HL-60 (cell line): ENCODE results near the gene ZGLP1.

Source experiments
- DNase-seq, 2 experiments: peaks; one replicate each; pipeline ENCODE4 v3.0.0-alpha.2; 2010 to 2020; ENCODE audit warnings: low read depth in 1 of 2, low spot score in 1 of 2
- H3K27ac ChIP-seq: fragments of 250-450 bp; sonication (Bioruptor Pico); replicated peaks from 2 replicates; pipeline ENCODE4 v1.5.1; 2020; ENCODE audit warnings: mild to moderate bottlenecking, moderate library complexity
- H3K27me3 ChIP-seq: fragments of 250-450 bp; sonication (Bioruptor Pico); 2 replicates; pipeline ENCODE4 v1.5.1; 2021; ENCODE audit warnings: mild to moderate bottlenecking, moderate library complexity; ENCODE audit not compliant: insufficient read depth, poor library complexity, severe bottlenecking
- H3K4me3 ChIP-seq: replicated peaks from 2 replicates; pipeline ENCODE4 v1.5.1; 2011; ENCODE audit warnings: mild to moderate bottlenecking, control low read depth, low read length; ENCODE audit not compliant: insufficient read depth
- GABPA ChIP-seq: IDR thresholded peaks from 2 replicates; pipeline ENCODE4 v1.6.1; 2012; ENCODE audit warnings: low read depth
- POLR2AphosphoS5 ChIP-seq: IDR thresholded peaks from 2 replicates; pipeline ENCODE4 v1.6.1; 2012; ENCODE audit warnings: low read depth
- SPI1 ChIP-seq: IDR thresholded peaks from 2 replicates; pipeline ENCODE4 v1.6.1; 2012; ENCODE audit warnings: low read depth, mild to moderate bottlenecking, borderline replicate concordance
- TF ChIP-seq, protein P1 (sequence below): IDR thresholded peaks from 2 replicates; pipeline ENCODE4 v1.6.1; 2012; ENCODE audit warnings: low read depth; ENCODE audit not compliant: insufficient replicate concordance
- TF ChIP-seq, protein P2 (sequence below): IDR thresholded peaks from one replicate; pipeline ENCODE4 v1.5.1; 2011; ENCODE audit warnings: low read length, control low read depth, inconsistent platforms; ENCODE audit not compliant: insufficient read depth

ZGLP1 gene

GRCh38 chr19:10258080-10258710 lies 51.4 kb downstream of the ZGLP1 start:
- no peak overlapping the region for H3K27ac ChIP-seq
- TF ChIP-seq SPI1: no peak
- TF ChIP-seq, protein P1, sequence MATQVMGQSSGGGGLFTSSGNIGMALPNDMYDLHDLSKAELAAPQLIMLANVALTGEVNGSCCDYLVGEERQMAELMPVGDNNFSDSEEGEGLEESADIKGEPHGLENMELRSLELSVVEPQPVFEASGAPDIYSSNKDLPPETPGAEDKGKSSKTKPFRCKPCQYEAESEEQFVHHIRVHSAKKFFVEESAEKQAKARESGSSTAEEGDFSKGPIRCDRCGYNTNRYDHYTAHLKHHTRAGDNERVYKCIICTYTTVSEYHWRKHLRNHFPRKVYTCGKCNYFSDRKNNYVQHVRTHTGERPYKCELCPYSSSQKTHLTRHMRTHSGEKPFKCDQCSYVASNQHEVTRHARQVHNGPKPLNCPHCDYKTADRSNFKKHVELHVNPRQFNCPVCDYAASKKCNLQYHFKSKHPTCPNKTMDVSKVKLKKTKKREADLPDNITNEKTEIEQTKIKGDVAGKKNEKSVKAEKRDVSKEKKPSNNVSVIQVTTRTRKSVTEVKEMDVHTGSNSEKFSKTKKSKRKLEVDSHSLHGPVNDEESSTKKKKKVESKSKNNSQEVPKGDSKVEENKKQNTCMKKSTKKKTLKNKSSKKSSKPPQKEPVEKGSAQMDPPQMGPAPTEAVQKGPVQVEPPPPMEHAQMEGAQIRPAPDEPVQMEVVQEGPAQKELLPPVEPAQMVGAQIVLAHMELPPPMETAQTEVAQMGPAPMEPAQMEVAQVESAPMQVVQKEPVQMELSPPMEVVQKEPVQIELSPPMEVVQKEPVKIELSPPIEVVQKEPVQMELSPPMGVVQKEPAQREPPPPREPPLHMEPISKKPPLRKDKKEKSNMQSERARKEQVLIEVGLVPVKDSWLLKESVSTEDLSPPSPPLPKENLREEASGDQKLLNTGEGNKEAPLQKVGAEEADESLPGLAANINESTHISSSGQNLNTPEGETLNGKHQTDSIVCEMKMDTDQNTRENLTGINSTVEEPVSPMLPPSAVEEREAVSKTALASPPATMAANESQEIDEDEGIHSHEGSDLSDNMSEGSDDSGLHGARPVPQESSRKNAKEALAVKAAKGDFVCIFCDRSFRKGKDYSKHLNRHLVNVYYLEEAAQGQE: no peak
- no peak for TF ChIP-seq GABPA
- H3K27me3 ChIP-seq: no peaks in the 10 kb centered on the region
- no peak overlapping the region for H3K4me3 ChIP-seq
- DNase-seq: no peak

DNA sequence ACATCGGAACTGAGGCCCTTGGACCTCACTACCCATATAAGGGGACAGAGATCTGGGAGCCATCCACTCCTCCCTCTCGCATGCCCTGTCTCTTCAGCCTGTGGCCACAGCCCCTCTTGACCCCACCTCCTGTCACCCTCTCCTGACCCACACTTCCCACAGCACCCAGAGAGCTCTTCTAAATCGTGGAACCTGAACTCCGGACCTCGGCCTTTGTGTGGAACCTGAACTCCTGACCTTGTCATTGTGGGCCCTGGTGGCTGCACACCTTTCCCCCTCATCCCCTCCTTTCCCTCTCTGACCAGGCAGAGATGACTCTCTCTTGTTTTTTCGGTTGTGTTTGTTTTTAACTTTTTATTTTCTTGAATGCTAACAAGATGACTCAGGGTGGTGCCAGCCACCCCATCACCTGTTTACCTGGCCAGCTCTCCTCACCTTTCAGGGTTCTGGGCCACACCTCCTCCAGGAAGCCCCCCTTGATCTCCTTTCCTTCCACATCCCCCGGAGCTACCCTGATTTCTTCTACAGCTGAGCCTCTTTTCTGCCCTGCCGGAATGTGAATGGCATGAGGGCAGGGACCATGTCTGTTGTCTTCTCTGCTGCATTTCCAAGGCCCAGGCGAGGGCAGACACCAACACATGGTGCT lies 52.5 kb downstream of the ZGLP1 start:
- DNase-seq: no peak
- no peaks in the 10 kb centered on the region for H3K27me3 ChIP-seq
- H3K27ac ChIP-seq: no peak overlapping the region
- H3K4me3 ChIP-seq: no peak overlapping the region
- TF ChIP-seq GABPA: no peak
- no peak for TF ChIP-seq POLR2AphosphoS5
- TF ChIP-seq, protein P2, sequence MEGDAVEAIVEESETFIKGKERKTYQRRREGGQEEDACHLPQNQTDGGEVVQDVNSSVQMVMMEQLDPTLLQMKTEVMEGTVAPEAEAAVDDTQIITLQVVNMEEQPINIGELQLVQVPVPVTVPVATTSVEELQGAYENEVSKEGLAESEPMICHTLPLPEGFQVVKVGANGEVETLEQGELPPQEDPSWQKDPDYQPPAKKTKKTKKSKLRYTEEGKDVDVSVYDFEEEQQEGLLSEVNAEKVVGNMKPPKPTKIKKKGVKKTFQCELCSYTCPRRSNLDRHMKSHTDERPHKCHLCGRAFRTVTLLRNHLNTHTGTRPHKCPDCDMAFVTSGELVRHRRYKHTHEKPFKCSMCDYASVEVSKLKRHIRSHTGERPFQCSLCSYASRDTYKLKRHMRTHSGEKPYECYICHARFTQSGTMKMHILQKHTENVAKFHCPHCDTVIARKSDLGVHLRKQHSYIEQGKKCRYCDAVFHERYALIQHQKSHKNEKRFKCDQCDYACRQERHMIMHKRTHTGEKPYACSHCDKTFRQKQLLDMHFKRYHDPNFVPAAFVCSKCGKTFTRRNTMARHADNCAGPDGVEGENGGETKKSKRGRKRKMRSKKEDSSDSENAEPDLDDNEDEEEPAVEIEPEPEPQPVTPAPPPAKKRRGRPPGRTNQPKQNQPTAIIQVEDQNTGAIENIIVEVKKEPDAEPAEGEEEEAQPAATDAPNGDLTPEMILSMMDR: no peak
- no peak for TF ChIP-seq SPI1
- TF ChIP-seq, protein P1: no peak

- Histone ChIP-seq H3K27me3 (no peaks in the 10 kb centered on the region), H3K27ac (no peak overlapping the region), H3K4me3 (no peak overlapping the region)
- no peak for DNase-seq
- TF ChIP-seq POLR2AphosphoS5 (no peak), SPI1 (no peak), GABPA (no peak)
- TF ChIP-seq, protein P1: no peak
- TF ChIP-seq, protein P2: no peak
Observed at GRCh38 chr19:10256551-10256950, 53.1 kb downstream of the ZGLP1 start.
